ENCODE measurements around the gene CLDND2.

- TF ChIP-seq CTCF (IDR thresholded peaks at IDR 0.05) (no peak), POLR2A (IDR thresholded peaks at IDR 0.05) (no peak)
These were observed 47.0 kb downstream of the CLDND2 start for GRCh38 chr19:51321799-51322198.

Data from upper lobe of left lung (tissue), 4 donors.